OCI-LY3 (cell line): Measurements from ENCODE around the gene CHRDL2.

Experiments used
- H2AFZ ChIP-seq: fragments of 200-600, 300-600 bp; shearing (Covaris generic); 2 replicates; pipeline ENCODE4 v1.6.0; 2014; ENCODE audit warnings: antibody characterized with exemption, low read depth, low read length
- H3K27ac ChIP-seq: fragments of 200-600, 300-600 bp; sonication (generic); 2 replicates; pipeline ENCODE4 v1.5.1; 2014; ENCODE audit warnings: mild to moderate bottlenecking, low read length, moderate library complexity, mixed read lengths
- H3K27me3 ChIP-seq: fragments of 200-600, 300-600 bp; sonication (generic); 2 replicates; pipeline ENCODE4 v1.6.1; 2014; ENCODE audit warnings: low read depth, low read length, mixed read lengths
- H3K36me3 ChIP-seq: fragments of 200-600, 300-600 bp; sonication (generic); replicated peaks from 2 replicates; pipeline ENCODE3; 2014; ENCODE audit warnings: low read depth, low read length, mixed read lengths
- H3K4me1 ChIP-seq: fragments of 300-600, 200-600 bp; sonication (generic); 2 replicates; pipeline ENCODE4 v1.6.1; 2014; ENCODE audit warnings: low read length, mixed read lengths
- H3K4me2 ChIP-seq: fragments of 200-600, 300-600 bp; sonication (generic); 2 replicates; pipeline ENCODE4 v1.6.1; 2014; ENCODE audit warnings: low read length, mixed read lengths
- H3K4me3 ChIP-seq: fragments of 300-600, 200-600 bp; sonication (generic); 2 replicates; pipeline ENCODE4 v1.5.1; 2014; ENCODE audit warnings: antibody characterized with exemption, mild to moderate bottlenecking, low read length, moderate library complexity
- H3K79me2 ChIP-seq: fragments of 300-600, 200-600 bp; shearing (Covaris generic); 2 replicates; pipeline ENCODE4 v1.6.1; 2014; ENCODE audit warnings: mild to moderate bottlenecking, low read length, mixed read lengths
- H3K9ac ChIP-seq: fragments of 300-600, 200-600 bp; shearing (Covaris generic); 2 replicates; pipeline ENCODE4 v1.6.0; 2014; ENCODE audit warnings: mild to moderate bottlenecking, low read length, moderate library complexity
- H3K9me3 ChIP-seq: fragments of 200-600, 300-600 bp; shearing (Covaris generic); 2 replicates; pipeline ENCODE4 v1.6.1; 2014; ENCODE audit warnings: low read length, mixed read lengths; ENCODE audit not compliant: insufficient read depth
- H4K20me1 ChIP-seq: fragments of 200-600, 300-600 bp; sonication (generic); 2 replicates; pipeline ENCODE4 v1.6.1; 2016; ENCODE audit warnings: low read length, mixed read lengths; ENCODE audit not compliant: insufficient read depth
- CTCF ChIP-seq: fragments of 200-600, 300-600 bp; sonication (generic); IDR thresholded peaks from 2 replicates; pipeline ENCODE4 v1.5.1; 2014; ENCODE audit warnings: antibody characterized with exemption, low read length, low read depth
- EZH2phosphoT487 ChIP-seq: fragments of 200-600 bp; shearing (Covaris generic); IDR thresholded peaks from 2 replicates; pipeline ENCODE4 v1.6.1; 2018; ENCODE audit warnings: antibody characterized with exemption, mixed run types, low read depth

Gene CHRDL2

GRCh38 chr11:74748211-74749126, 17.2 kb upstream of the CHRDL2 start, which contains the start of gene RNF169:
RNF169 (plus strand) TSS chr11:74748849; CDS start chr11:74748881, 32 bp downstream.
- Histone ChIP-seq H3K4me2 (peak within 1 kb of the TSS; percentile 92), H2AFZ (peak within 1 kb of the TSS; percentile 66), H4K20me1 (peaks cover 20% of the 10 kb centered on the region; the same call in 1 of the 2 replicates), H3K79me2 (peaks cover 46% of the 10 kb centered on the region), H3K27ac (peak within 1 kb of the TSS; percentile 63), H3K9me3 (no peaks in the 10 kb centered on the region), H3K4me3 (peak within 1 kb of the TSS; percentile 84), H3K9ac (peak within 1 kb of the TSS; percentile 75), H3K4me1 (peaks cover 18% of the 10 kb centered on the region), H3K27me3 (no peaks in the 10 kb centered on the region), H3K36me3 (no peaks in the 10 kb centered on the region)
- no peak for TF ChIP-seq EZH2phosphoT487
- TF ChIP-seq CTCF, result no peak

- TF ChIP-seq CTCF (no peak), EZH2phosphoT487 (no peak)
Observed at GRCh38 chr11:74746868-74747267, 15.6 kb upstream of the CHRDL2 start.

GRCh38 chr11:74744277-74744676, 13.1 kb upstream of the CHRDL2 start:
- Histone ChIP-seq H4K20me1 (no peaks in the 10 kb centered on the region), H3K36me3 (no peaks in the 10 kb centered on the region)
- TF ChIP-seq CTCF, result no peak
- TF ChIP-seq EZH2phosphoT487, result no peak

More at GRCh38 chr11:74746868-74747267, 15.6 kb upstream of the CHRDL2 start:
- no peaks in the 10 kb centered on the region for H3K36me3 ChIP-seq
- no peak overlapping the region for H3K27ac ChIP-seq
- no peak overlapping the region for H2AFZ ChIP-seq
- H4K20me1 ChIP-seq, result peaks cover 19% of the 10 kb centered on the region; the same call in 1 of the 2 replicates
- peaks cover 31% of the 10 kb centered on the region for H3K79me2 ChIP-seq
- H3K27me3 ChIP-seq, result no peaks in the 10 kb centered on the region
- no peak overlapping the region for H3K4me2 ChIP-seq
- peaks cover 16% of the 10 kb centered on the region for H3K4me1 ChIP-seq
- no peaks in the 10 kb centered on the region for H3K9me3 ChIP-seq
- H3K9ac ChIP-seq, result no peak overlapping the region
- H3K4me3 ChIP-seq, result no peak overlapping the region

GRCh38 chr11:74743640-74744039, 12.4 kb upstream of the CHRDL2 start:
- Histone ChIP-seq H3K4me3 (no peak overlapping the region), H3K4me2 (no peak overlapping the region), H3K4me1 (peaks cover 12% of the 10 kb centered on the region), H2AFZ (no peak overlapping the region), H3K9me3 (no peaks in the 10 kb centered on the region), H3K27me3 (peaks cover 7% of the 10 kb centered on the region; the same call in 1 of the 2 replicates), H4K20me1 (no peaks in the 10 kb centered on the region), H3K36me3 (no peaks in the 10 kb centered on the region), H3K27ac (no peak overlapping the region), H3K79me2 (no peaks in the 10 kb centered on the region), H3K9ac (no peak overlapping the region)
- no peak for TF ChIP-seq EZH2phosphoT487
- TF ChIP-seq CTCF, result no peak

More at GRCh38 chr11:74744277-74744676, 13.1 kb upstream of the CHRDL2 start:
- Histone ChIP-seq H3K9me3 (no peaks in the 10 kb centered on the region), H3K4me2 (no peak overlapping the region), H3K79me2 (peaks cover 5% of the 10 kb centered on the region), H2AFZ (no peak overlapping the region), H3K27ac (no peak overlapping the region), H3K27me3 (peaks cover 2% of the 10 kb centered on the region; the same call in 1 of the 2 replicates), H3K9ac (no peak overlapping the region), H3K4me3 (no peak overlapping the region), H3K4me1 (peaks cover 12% of the 10 kb centered on the region)
